RWPE2 (cell line): ENCODE data around the gene RERE.
A peak's percentile ranks its signal among the peaks of the same experiment; 100 is the strongest.
"Not testable (repeated sequence)": the region's sequence is repeated elsewhere in the genome, so short reads cannot be mapped to it uniquely, and the experiment has no call there.

ENCODE experiments used
- ATAC-seq: fragments of 200-7000 bp; cut with Tn5 transposase; 3 replicates; pipeline ENCODE4 v1.9.1; 2021; ENCODE audit warnings: low read depth
- DNase-seq: peaks from one replicate; pipeline ENCODE4 v3.0.0-alpha.2; 2020; ENCODE audit warnings: low spot score
- H3K27ac ChIP-seq: fragments of 450-650 bp; 2 replicates; pipeline ENCODE4 v1.5.1; 2017; ENCODE audit warnings: mild to moderate bottlenecking; ENCODE audit not compliant: poor library complexity, severe bottlenecking
- H3K27me3 ChIP-seq: fragments of 250-450 bp; sonication (Bioruptor Pico); 2 replicates; pipeline ENCODE4 v1.5.1; 2021; ENCODE audit warnings: mild to moderate bottlenecking, moderate library complexity; ENCODE audit not compliant: insufficient read depth, poor library complexity, severe bottlenecking
- H3K36me3 ChIP-seq: fragments of 250-450 bp; sonication (Bioruptor Pico); 2 replicates; pipeline ENCODE4 v1.5.1; 2020; ENCODE audit warnings: low read depth, mild to moderate bottlenecking, moderate library complexity
- H3K4me1 ChIP-seq: fragments of 250-450 bp; sonication (Bioruptor Pico); 2 replicates; pipeline ENCODE4 v1.5.1; 2021; ENCODE audit warnings: mild to moderate bottlenecking, moderate library complexity; ENCODE audit not compliant: insufficient read depth, poor library complexity, severe bottlenecking
- H3K4me3 ChIP-seq: fragments of 250-450 bp; sonication (Bioruptor Pico); 2 replicates; pipeline ENCODE4 v1.5.1; 2021; ENCODE audit warnings: mild to moderate bottlenecking, moderate library complexity; ENCODE audit not compliant: severe bottlenecking
- H3K9me3 ChIP-seq: fragments of 250-450 bp; sonication (Bioruptor Pico); 2 replicates; pipeline ENCODE4 v1.5.1; 2021; ENCODE audit warnings: mild to moderate bottlenecking, moderate library complexity; ENCODE audit not compliant: severe bottlenecking
- CTCF ChIP-seq: fragments of 450-650 bp; IDR thresholded peaks from one replicate; pipeline ENCODE4 v1.5.1; 2017; ENCODE audit warnings: mild to moderate bottlenecking, moderate library complexity; ENCODE audit not compliant: poor library complexity, severe bottlenecking

The RERE gene

DNA sequence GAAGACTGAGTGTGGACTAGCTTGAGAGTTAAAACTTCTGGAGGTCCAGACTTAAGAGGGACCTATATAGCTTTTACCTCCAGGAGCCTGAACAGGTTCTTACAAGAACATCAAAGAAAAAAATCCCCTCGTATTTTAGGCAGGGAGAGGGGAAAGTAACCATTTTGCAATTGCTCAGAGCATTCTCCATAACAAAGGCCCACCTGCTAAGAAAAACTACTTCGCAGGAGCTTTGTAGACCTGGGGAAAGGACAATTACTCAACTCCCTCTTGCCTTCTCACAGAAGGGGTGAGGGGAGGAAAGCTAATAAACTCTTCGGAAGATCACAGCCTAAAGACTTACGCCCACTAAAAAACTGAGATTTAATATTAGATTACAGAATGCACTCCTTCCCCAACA lies 86.3 kb downstream of the RERE start:
- Histone ChIP-seq H3K36me3 (no peaks in the 10 kb centered on the region; the same call in 1 of the 2 replicates), H3K27ac (no peak overlapping the region), H3K4me3 (no peak overlapping the region), H3K4me1 (peaks cover 20% of the 10 kb centered on the region), H3K27me3 (no peaks in the 10 kb centered on the region), H3K9me3 (no peaks in the 10 kb centered on the region)
- DNase-seq, result no peak
- TF ChIP-seq CTCF, result no peak
- ATAC-seq, result no peak

GRCh38 chr1:8728464-8728863 lies 89.0 kb downstream of the RERE start:
- Histone ChIP-seq H3K36me3 (no peaks in the 10 kb centered on the region; the same call in 1 of the 2 replicates), H3K27me3 (no peaks in the 10 kb centered on the region), H3K27ac (no peak overlapping the region), H3K9me3 (no peaks in the 10 kb centered on the region), H3K4me1 (peaks cover 11% of the 10 kb centered on the region), H3K4me3 (no peak overlapping the region)
- ATAC-seq (no peak), DNase-seq (no peak)
- no peak for TF ChIP-seq CTCF

- H3K27ac ChIP-seq, result no peak overlapping the region
- no peak overlapping the region for H3K4me3 ChIP-seq
- no peaks in the 10 kb centered on the region; the same call in 1 of the 2 replicates for H3K36me3 ChIP-seq
- no peaks in the 10 kb centered on the region for H3K9me3 ChIP-seq
- TF ChIP-seq CTCF, result no peak
- ATAC-seq (no peak), DNase-seq (no peak)
- no peaks in the 10 kb centered on the region for H3K27me3 ChIP-seq
- peaks cover 7% of the 10 kb centered on the region for H3K4me1 ChIP-seq
Measured at GRCh38 chr1:8727809-8728213, 89.6 kb downstream of the RERE start.

DNA sequence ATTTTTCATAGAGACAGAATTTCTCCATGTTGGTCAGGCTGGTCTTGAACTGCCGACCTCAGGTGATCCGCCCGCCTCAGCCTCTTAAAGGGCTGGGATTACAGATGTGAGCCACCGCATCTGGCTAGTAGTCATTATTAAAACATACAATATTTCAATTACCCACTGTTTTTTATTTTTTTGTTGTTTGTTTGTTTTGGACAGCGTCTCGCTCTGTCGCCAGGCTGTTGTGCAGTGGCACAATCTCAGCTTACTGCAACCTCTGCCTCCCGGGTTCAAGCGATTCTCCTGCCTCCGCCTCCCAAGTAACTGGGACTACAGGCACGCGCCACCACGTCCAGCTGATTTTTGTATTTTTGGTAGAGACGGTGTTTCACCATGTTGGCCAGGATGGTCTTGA lies 90.1 kb downstream of the RERE start:
- not testable (repeated sequence) for H3K27me3 ChIP-seq, H3K9me3 ChIP-seq, H3K4me3 ChIP-seq, ATAC-seq, H3K36me3 ChIP-seq, H3K4me1 ChIP-seq, H3K27ac ChIP-seq, DNase-seq

DNA sequence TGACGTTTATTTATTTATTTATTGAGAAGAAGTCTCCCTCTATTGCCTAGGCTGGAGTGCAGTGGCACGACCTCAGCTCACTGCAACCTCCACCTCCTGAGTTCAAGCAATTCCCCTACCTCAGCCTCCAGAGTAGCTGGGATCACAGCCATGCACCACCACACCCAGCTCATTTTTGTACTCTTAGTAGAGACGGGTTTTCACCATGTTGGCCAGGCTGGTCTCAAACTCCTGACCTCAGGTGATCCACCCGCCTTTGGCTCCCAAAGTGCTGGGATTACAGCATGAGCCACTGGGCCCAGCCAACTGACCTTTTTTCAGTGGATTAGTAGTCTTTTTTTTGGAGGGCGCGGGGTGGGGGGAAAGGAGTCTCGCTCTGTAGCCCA lies 90.6 kb downstream of the RERE start:
- H3K27ac ChIP-seq, H3K9me3 ChIP-seq, H3K36me3 ChIP-seq, H3K27me3 ChIP-seq, H3K4me3 ChIP-seq, DNase-seq, H3K4me1 ChIP-seq: not testable (repeated sequence)
- TF ChIP-seq CTCF, result peak; percentile 59
- 0 out of 3 replicates have a peak, but pooled peaks have one; percentile 29 for ATAC-seq
